K562 (cell line): ENCODE measurements around the gene SUB1. TPM values are rescaled to one million over a fixed set of nuclear protein-coding genes. Genes with fewer than 3 reads are reported as not detected.

ENCODE experiments used
- ATAC-seq: fragments of 200-7000 bp; cut with Tn5 transposase; 3 replicates; pipeline ENCODE4 v1.9.1; 2020; ENCODE audit warnings: moderate library complexity
- BruUV-seq: library from RNA; stranded (reverse); fragments of 400-500 nt; replicated peaks from 2 replicates; lab custom pipeline; 2021; lab: Mats Ljungman, UMichigan
- CTCF ChIA-PET: fragments of 300-600 bp; formaldehyde crosslinking; extraction: SDS; loops from one replicate; lab custom pipeline; 2021; ENCODE audit warnings: low intra/inter-chr PET ratio; lab: Yijun Ruan, JAX
- POLR2A ChIA-PET: fragments of 300-600, 350-650 bp; sonication (Branson Sonifier 250); formaldehyde crosslinking; extraction: SDS; loops from one replicate; lab custom pipeline; 2021; ENCODE audit warnings: antibody characterized with exemption, inconsistent platforms; lab: Yijun Ruan, JAX
- DNase-seq, 4 experiments: peaks; one replicate each; pipeline versions ENCODE4 v3.0.0 to v3.0.0-alpha.2; 2011 to 2018; ENCODE audit warnings: low spot score in 3 of 4, mixed read lengths in 3 of 4; ENCODE audit errors: extremely low read depth in 1 of 4
- FAIRE-seq: peaks from 2 replicates; lab custom pipeline; 2011; peaks lifted over from hg19 to GRCh38; lab: Jason Lieb, UNC
- H2AFZ ChIP-seq: 2 replicates; pipeline ENCODE4 v1.6.0; 2011; ENCODE audit warnings: low read depth, low read length, control low read depth, inconsistent platforms
- H3K27ac ChIP-seq: fragments of 200-600 bp; 3 replicates; pipeline ENCODE4 v1.8.0; 2011; ENCODE audit warnings: low read depth, mild to moderate bottlenecking, control low read depth, inconsistent platforms, low read length, moderate library complexity, mixed read lengths; ENCODE audit errors: extremely low read depth
- H3K27me3 ChIP-seq, 2 experiments: fragments of 300-600 bp in 1 of 2; 2 replicates in 1 of 2; 3 replicates in 1 of 2; pipeline versions ENCODE4 v1.6.0 to v1.8.0; 2011; ENCODE audit warnings: inconsistent platforms in 2 of 2, low read length in 2 of 2, mild to moderate bottlenecking in 1 of 2, mixed read lengths in 1 of 2, moderate library complexity in 1 of 2; ENCODE audit not compliant: control insufficient read depth in 2 of 2, insufficient read depth in 2 of 2
- H3K36me3 ChIP-seq: fragments of 300-600 bp; 3 replicates; pipeline ENCODE4 v1.8.0; 2011; ENCODE audit warnings: mild to moderate bottlenecking, low read length, inconsistent platforms; ENCODE audit not compliant: control insufficient read depth, insufficient read depth
- H3K4me1 ChIP-seq, 2 experiments: fragments of 200-600 bp in 1 of 2; replicated peaks in 1 of 2; 2 replicates in 1 of 2; 3 replicates in 1 of 2; pipeline versions ENCODE4 v1.5.1 to v1.8.0; 2011; ENCODE audit warnings: inconsistent platforms in 2 of 2, low read length in 2 of 2, mild to moderate bottlenecking in 1 of 2, mixed read lengths in 1 of 2, moderate library complexity in 1 of 2; ENCODE audit not compliant: control insufficient read depth in 2 of 2, insufficient read depth in 2 of 2
- H3K4me2 ChIP-seq: 2 replicates; pipeline ENCODE4 v1.6.1; 2011; ENCODE audit warnings: low read length, control low read depth, inconsistent platforms, mixed read lengths; ENCODE audit not compliant: insufficient read depth
- H3K4me3 ChIP-seq: fragments of 200-600 bp; sonication (generic), shearing (Covaris generic); 2 replicates; pipeline ENCODE4 v1.5.1; 2016; ENCODE audit warnings: control low read depth, inconsistent platforms
- H3K79me2 ChIP-seq: fragments of 200-600 bp; 3 replicates; pipeline ENCODE4 v1.8.0; 2011; ENCODE audit warnings: low read length, inconsistent platforms; ENCODE audit not compliant: control insufficient read depth, insufficient read depth
- H3K9ac ChIP-seq, 2 experiments: 2 replicates each; pipeline versions ENCODE4 v1.6.0 to v1.6.1; 2011; ENCODE audit warnings: low read depth in 2 of 2, low read length in 2 of 2, control low read depth in 1 of 2, inconsistent platforms in 1 of 2, mild to moderate bottlenecking in 1 of 2, mixed read lengths in 1 of 2; ENCODE audit not compliant: insufficient read depth in 1 of 2
- H3K9me1 ChIP-seq: one replicate; pipeline ENCODE4 v1.6.0; 2011; ENCODE audit warnings: inconsistent platforms, mild to moderate bottlenecking, low read length, moderate library complexity; ENCODE audit not compliant: control insufficient read depth, insufficient read depth
- H3K9me3 ChIP-seq: replicated peaks from 2 replicates; pipeline ENCODE4 v1.5.1; 2011; ENCODE audit warnings: low read depth, low read length, inconsistent platforms; ENCODE audit not compliant: control insufficient read depth, insufficient read depth
- H4K20me1 ChIP-seq: replicated peaks from 2 replicates; pipeline ENCODE4 v1.6.1; 2011; ENCODE audit warnings: low read length, inconsistent platforms, mixed read lengths; ENCODE audit not compliant: control insufficient read depth, insufficient read depth
- ASH1L ChIP-seq: fragments of 450-650 bp; IDR thresholded peaks from 2 replicates; pipeline ENCODE4 v1.6.1; 2018; ENCODE audit warnings: borderline replicate concordance, mild to moderate bottlenecking, low read depth; ENCODE audit not compliant: partially characterized antibody
- BCLAF1 ChIP-seq, 2 experiments: fragments of 450-650 bp in 1 of 2; IDR thresholded peaks; 2 replicates each; pipeline ENCODE4 v1.6.1; 2011 to 2017; ENCODE audit warnings: low read depth in 2 of 2, antibody characterized with exemption in 1 of 2, borderline replicate concordance in 1 of 2, low read length in 1 of 2, mild to moderate bottlenecking in 1 of 2, mixed read lengths in 1 of 2; ENCODE audit not compliant: control insufficient read depth in 1 of 2
- CBFB ChIP-seq: sonication (generic); formaldehyde crosslinking; IDR thresholded peaks from 2 replicates; pipeline ENCODE4 v1.4.0; 2020; ENCODE audit warnings: mild to moderate bottlenecking, missing genetic modification reagents
- KAT7 ChIP-seq: sonication (generic); formaldehyde crosslinking; IDR thresholded peaks from 2 replicates; pipeline ENCODE4 v1.8.0; 2022; ENCODE audit warnings: missing genetic modification reagents, mild to moderate bottlenecking, borderline replicate concordance
- MAFG ChIP-seq: fragments of 450-650 bp; conservative IDR thresholded peaks from 2 replicates; pipeline ENCODE4 v1.6.1; 2016; ENCODE audit warnings: missing genetic modification characterization, missing compliant biosample characterization
- NFE2 ChIP-seq: IDR thresholded peaks from 2 replicates; pipeline ENCODE4 v1.6.1; 2014; ENCODE audit warnings: antibody characterized with exemption, low read depth
- NR2C2 ChIP-seq, 2 experiments: fragments of 200-800 bp in 1 of 2; sonication (Bioruptor generic) in 1 of 2; sonication (generic) in 1 of 2; formaldehyde crosslinking in 1 of 2; IDR thresholded peaks; 2 replicates each; pipeline versions ENCODE4 v1.6.1 to v1.8.0; 2016 to 2022; ENCODE audit warnings: mild to moderate bottlenecking in 1 of 2, missing compliant biosample characterization in 1 of 2, missing genetic modification characterization in 1 of 2, missing genetic modification reagents in 1 of 2
- RBM14 ChIP-seq: fragments of 200-400 bp; formaldehyde crosslinking; IDR thresholded peaks from 2 replicates; pipeline ENCODE4 v1.6.1; 2018; ENCODE audit warnings: low read depth, mild to moderate bottlenecking, low read length, moderate library complexity, borderline replicate concordance; ENCODE audit not compliant: insufficient read depth
- RBM15 ChIP-seq: fragments of 200-400 bp; formaldehyde crosslinking; IDR thresholded peaks from 2 replicates; pipeline ENCODE4 v1.6.1; 2018; ENCODE audit warnings: mild to moderate bottlenecking, low read length, moderate library complexity; ENCODE audit not compliant: insufficient read depth
- TCF7 ChIP-seq: sonication (generic); IDR thresholded peaks from 2 replicates; pipeline ENCODE4 v1.6.1; 2016; ENCODE audit warnings: antibody characterized with exemption, borderline replicate concordance
- TOE1 ChIP-seq, 2 experiments: fragments of 450-650 bp in 1 of 2; sonication (generic) in 1 of 2; formaldehyde crosslinking in 1 of 2; IDR thresholded peaks; 2 replicates each; pipeline versions ENCODE4 v1.7.1 to v1.8.0; 2016 to 2022; ENCODE audit warnings: borderline replicate concordance in 2 of 2, mild to moderate bottlenecking in 2 of 2, antibody characterized with exemption in 1 of 2, inconsistent platforms in 1 of 2, low read depth in 1 of 2, missing genetic modification reagents in 1 of 2, moderate library complexity in 1 of 2
- ZBTB26 ChIP-seq: fragments of 450-650 bp; formaldehyde crosslinking; IDR thresholded peaks from 2 replicates; pipeline ENCODE4 v1.4.0; 2022; ENCODE audit warnings: missing genetic modification characterization
- ZNF134 ChIP-seq: fragments of 250-450 bp; sonication (Bioruptor Pico); conservative IDR thresholded peaks from 2 replicates; pipeline ENCODE4 v1.4.0; 2020
- ZNF253 ChIP-seq: fragments of 250-450 bp; sonication (Bioruptor Pico); conservative IDR thresholded peaks from 2 replicates; pipeline ENCODE4 v1.6.1; 2021; ENCODE audit warnings: mild to moderate bottlenecking
- ZNF316 ChIP-seq: fragments of 450-650 bp; IDR thresholded peaks from 2 replicates; pipeline ENCODE4 v1.6.1; 2016
- WGBS: fragments of 100-300 bp; shearing (Covaris generic); methylation state at CpG from one replicate; pipeline ENCODE4 v1.1.6; 2016; ENCODE audit warnings: low coverage, mixed read lengths; ENCODE audit not compliant: insufficient coverage; ENCODE audit errors: missing lambda C conversion rate; 5-methylcytosine and 5-hydroxymethylcytosine counted together
- in situ Hi-C: fragments of 300-500 bp; cut with MboI; formaldehyde crosslinking; loops from 4 replicates; pipeline ENCODE4 v1.15.0; 2018; ENCODE audit warnings: inconsistent platforms, mixed read lengths
- intact Hi-C: fragments of 100-400 bp; cut with micrococcal nuclease; formaldehyde crosslinking; loops from 2 replicates; pipeline ENCODE4 v1.14.2; 2022
- polyA plus RNA-seq, 8 experiments: library from polyadenylated mRNA; depleted of rRNA in 4 of 8; stranded (reverse) in 5 of 8; unstranded in 3 of 8; fragments of >200 nt; fragmentation: Nextera tagmentation in 2 of 8; fragmentation: Illumina TruSeq in 1 of 8; extraction: Ambion mirVana in 2 of 8; extraction: Trizol in 1 of 8; gene quantifications; 2 replicates each; pipeline versions ENCODE4 v1.2.1 to v1.2.3, GENCODE V29; 2011 to 2014; ENCODE audit warnings: inconsistent platforms in 1 of 8, missing spikeins in 1 of 8
- total RNA-seq, 7 experiments: library from RNA; depleted of rRNA in 6 of 7; stranded (reverse); fragments of >200 nt in 6 of 7; fragmentation: Illumina TruSeq in 2 of 7; extraction: Trizol in 2 of 7; gene quantifications; 2 replicates each; pipeline versions ENCODE4 v1.2.1 to v1.2.3, GENCODE V29; 2011 to 2021; ENCODE audit warnings: low replicate concordance in 1 of 7

Gene SUB1
- total and polyA plus RNA-seq, 9 of the 15 experiments (the other 6 are each of a cell fraction or from before 2014, with no cell fraction given), result 336 to 1,031 (median 700) TPM

- H3K4me2 ChIP-seq, result peak overlapping the region; percentile 63; the same call in 1 of the 2 replicates
- POLR2A ChIA-PET, result interaction anchor here (1.8 kb wide), 1 partner anchor 12 kb away, joined by 4 read pairs; no protein-coding TSS in a partner anchor
- no peak for FAIRE-seq
- H2AFZ ChIP-seq, result peak overlapping the region; percentile 89
- CTCF ChIA-PET, result no interaction called here
- H3K9me3 ChIP-seq, result no peaks in the 10 kb centered on the region; the same call in 1 of the 2 replicates
- no peak for DNase-seq
- in situ Hi-C loops, result loop anchor here (10.0 kb wide), 1 partner anchor 89 kb away; no protein-coding TSS in a partner anchor
- TF ChIP-seq NR2C2 (CRISPR knock-in tag; IDR thresholded peaks at IDR 0.05), result no peak
- TF ChIP-seq NR2C2 (tag; IDR thresholded peaks at IDR 0.05), result no peak
- no peak for TF ChIP-seq ZBTB26 (CRISPR knock-in tag)
- TF ChIP-seq BCLAF1 (IDR thresholded peaks at IDR 0.05; ENCODE audit: borderline replicate concordance in 1 of 2, control insufficient read depth in 1 of 2, low read depth in 2 of 2, low read length in 1 of 2), result no peak
- no peak for TF ChIP-seq CBFB (CRISPR knock-in tag)
- peak; percentile 70 for TF ChIP-seq ZNF316
- no peak for TF ChIP-seq ZNF134
- no peak for TF ChIP-seq ZNF253
- TF ChIP-seq ASH1L, result no peak
- TF ChIP-seq MAFG (tag), result 0 out of 2 replicates have a peak, but pooled peaks have one; percentile 15
- TF ChIP-seq KAT7 (CRISPR knock-in tag), result no peak
- no peak for TF ChIP-seq RBM14
- peak; percentile 50 for TF ChIP-seq NFE2
- TF ChIP-seq TOE1 (IDR thresholded peaks at IDR 0.05; ENCODE audit: borderline replicate concordance), result no peak
- no peak for TF ChIP-seq TOE1 (CRISPR knock-in tag; IDR thresholded peaks at IDR 0.05; ENCODE audit: borderline replicate concordance, low read depth)
- no peak for TF ChIP-seq RBM15
- TF ChIP-seq TCF7, result no peak
- H3K9me1 ChIP-seq, result no peaks in the 10 kb centered on the region
- WGBS, result 66% methylated on average over 16 of the region's 16 CpGs
- H3K9ac ChIP-seq, result peak overlapping the region in 1 of 2 experiments; percentile 27; a peak in 1 of 4 replicates
- peaks cover 3 to 23% of the 10 kb centered on the region in 2 experiments; a peak in 3 of 5 replicates for H3K4me1 ChIP-seq
- peaks cover 16% of the 10 kb centered on the region; the same call in 1 of the 2 replicates for H4K20me1 ChIP-seq
- intact Hi-C loops, result no loop called here
- H3K27me3 ChIP-seq, result no peaks in the 10 kb centered on the region
- no TSS peak for BruUV-seq
- peak overlapping the region; percentile 2; the same call in 1 of the 3 replicates for H3K27ac ChIP-seq
- no peak for ATAC-seq
- peaks cover 36% of the 10 kb centered on the region for H3K79me2 ChIP-seq
- H3K36me3 ChIP-seq, result peaks cover 24% of the 10 kb centered on the region
- H3K4me3 ChIP-seq, result no peak overlapping the region
Observed at GRCh38 chr5:32583582-32584232, 1.6 kb upstream of the SUB1 start.
